ENCODE data around the gene TBC1D22A.

Gene TBC1D22A

DNA sequence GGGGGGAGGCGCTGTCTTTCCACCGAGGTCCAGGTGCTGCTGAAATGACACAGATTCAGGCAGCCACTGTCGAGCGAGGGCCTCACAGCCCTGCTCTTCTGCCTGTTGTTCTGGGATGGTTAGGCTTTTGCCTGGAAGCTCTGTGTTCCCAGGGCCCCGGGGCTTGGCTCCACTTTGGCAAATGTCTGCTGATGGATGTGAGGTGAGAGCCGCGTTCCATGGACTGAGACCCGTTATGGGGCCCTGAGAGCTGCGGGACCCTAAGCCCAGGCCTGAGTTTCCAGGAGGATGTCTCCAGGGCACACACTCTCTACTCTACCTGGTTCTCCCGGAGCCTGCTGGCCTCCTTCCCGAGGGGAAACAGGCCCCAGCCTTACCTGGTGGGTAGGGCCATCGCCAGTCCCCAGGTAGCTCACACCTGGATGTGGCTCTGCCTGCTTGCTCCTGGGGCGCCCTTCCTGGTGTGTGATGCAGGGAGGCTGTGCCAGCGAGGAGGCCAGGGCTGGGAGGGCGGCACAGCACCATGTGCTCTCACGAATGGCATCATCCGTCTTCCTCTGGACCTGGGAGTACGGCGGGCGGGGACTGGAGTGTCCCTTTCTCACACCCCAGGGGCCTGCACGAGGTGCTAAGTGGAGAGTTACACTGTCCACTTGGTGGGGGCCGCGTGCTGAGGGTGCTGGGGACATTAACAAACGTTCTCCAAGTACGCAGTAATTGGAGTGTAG is 435.5 kb downstream of the TBC1D22A start:
- no peak for DNase-seq

DNA sequence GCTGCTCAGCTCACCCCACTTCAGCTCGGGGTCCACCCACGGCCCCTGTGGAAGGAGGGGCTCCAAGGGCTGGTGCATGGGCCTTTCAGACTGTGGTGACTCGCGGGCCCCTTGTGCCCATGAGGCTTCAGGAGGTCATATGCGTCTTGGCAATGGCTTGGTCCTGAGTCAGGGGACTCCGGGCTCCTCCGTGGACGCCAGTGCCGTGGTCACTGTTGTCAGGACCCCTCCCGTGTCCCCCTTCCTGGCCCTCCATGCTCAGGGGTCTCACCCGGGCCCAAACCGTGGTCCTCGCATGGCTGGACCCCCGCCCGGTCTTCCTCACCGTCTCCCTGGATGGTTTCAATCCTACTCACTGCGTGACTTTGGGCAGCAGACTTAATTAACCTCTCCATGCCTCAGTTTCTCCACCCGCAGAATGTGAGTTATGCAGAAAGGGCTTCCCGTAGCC is 436.4 kb downstream of the TBC1D22A start:
- DNase-seq = no peak

DNA sequence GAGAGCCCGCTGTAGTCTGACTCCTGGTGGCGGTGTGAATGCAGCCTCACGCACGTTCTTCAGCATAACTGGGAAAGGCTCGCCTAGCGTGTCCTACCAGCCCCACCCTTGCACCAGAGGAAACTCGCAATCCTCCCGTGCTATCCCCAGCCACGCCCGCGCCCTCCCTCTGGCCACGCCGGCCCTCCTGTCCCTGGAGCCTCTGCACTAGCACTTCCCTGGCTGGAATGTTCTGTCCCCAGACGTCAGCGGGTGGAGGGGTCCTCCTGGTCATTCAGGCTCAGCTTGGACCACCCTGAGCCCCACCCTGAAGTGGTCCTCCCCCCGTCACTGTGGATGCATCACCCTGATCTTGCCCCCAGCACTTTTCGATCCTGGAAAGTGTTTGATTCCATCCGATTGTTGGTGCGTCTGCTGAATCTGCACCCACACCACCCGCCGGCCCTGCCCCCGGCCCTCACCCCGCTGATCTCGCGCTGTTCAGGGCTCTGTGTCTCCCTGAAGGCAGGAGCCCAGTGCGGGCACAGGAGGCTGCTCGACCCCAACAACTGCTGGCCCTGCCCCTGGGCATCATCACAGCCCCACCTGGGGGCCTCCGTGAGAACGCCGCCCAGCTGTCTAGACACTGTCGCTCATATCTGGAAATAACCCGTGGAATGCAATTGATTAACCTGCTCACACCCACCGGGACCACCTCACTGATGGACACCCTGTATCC is 437.0 kb downstream of the TBC1D22A start:
- DNase-seq = no peak

DNA sequence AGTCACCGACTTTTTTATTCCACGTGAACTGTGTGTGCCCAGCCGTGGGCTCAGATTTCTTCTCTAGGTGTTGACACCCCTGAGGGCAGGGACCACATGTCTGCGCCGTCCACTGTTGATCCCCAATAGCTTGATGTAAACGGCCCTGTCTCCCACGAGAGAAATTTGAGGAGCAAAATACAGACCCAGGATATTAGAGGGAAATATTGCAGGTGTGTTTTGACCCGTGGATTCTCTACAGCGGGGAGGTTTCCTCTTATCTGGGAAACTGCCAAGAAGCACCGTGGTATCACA is 437.5 kb downstream of the TBC1D22A start:
- DNase-seq = no peak

DNA sequence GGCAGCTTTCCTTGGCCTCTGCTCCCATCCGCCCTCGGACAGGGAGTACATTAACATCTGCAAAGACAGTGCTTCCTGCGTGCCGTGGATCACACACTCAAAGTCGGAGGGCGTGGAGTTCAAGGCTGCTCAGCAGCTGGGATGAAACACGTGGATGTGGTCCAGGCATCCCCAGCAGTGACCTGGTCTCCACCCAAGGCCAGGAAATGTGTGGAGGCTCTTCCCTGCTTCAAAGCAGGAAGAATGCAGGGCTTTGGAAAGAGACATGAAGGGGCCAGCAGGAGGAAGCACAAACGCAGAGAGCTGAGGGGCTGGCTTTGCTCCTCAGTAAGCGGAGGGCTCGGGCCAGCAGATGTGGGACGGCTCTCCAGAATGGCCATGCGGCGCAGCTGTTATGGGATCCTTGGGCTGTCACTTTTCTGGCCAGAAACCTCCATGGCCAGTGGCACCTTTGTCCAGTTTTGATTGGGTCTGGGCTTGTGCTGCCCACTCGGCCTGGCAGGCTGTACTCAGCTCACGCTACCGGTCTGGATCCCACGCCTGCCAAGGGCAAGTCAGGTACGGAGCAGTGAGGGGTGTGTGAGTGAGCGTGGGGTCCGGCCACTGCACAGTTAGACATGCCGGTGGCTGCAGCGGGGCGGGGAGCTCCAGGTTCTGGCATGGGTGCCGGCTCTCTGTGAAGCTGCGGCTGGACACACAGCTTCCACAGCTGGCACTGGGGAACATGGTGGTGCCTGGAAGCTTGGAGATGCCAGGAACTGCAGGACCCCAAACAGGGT is 438.0 kb downstream of the TBC1D22A start:
- DNase-seq = no peak

DNA sequence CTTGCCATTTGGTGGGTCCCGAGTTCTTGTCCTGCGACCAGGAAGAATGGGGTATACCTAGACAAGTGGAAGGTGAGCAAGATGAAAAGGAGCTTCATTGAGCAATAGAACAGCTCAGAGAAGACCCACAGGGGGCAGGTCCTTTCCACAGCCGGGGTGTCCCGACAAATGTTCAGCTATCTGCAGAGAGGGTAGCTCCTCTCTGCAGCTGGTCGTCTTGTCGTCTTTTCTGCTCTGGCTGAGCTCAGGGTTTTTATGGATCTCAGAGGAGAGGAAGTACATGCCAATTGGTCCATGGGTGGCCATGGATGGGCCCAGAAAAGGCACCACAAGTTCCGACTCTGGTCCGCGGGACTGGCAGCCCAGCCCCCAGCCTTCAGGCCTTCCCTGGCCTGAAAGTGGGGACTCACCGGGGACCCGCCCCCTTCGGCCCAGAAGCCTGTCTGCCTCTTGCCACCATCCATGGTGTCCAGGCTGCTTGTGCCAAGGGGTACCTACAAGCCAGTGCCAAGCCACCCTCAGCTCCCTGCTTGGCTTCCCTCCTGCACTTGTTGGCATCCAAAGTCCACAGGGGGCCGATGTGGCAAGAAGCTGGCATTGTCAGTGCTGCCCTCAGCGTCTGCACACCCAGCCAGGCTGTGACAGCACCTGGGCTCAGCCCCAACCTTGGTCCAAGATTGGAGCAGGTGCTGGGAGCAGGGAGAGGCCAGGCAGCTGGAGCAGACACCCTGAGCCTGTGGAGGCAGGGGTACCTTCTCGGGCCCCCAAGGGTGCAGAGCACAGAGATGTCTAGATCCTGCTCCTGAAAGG is 438.9 kb downstream of the TBC1D22A start:
- DNase-seq = no peak

DNA sequence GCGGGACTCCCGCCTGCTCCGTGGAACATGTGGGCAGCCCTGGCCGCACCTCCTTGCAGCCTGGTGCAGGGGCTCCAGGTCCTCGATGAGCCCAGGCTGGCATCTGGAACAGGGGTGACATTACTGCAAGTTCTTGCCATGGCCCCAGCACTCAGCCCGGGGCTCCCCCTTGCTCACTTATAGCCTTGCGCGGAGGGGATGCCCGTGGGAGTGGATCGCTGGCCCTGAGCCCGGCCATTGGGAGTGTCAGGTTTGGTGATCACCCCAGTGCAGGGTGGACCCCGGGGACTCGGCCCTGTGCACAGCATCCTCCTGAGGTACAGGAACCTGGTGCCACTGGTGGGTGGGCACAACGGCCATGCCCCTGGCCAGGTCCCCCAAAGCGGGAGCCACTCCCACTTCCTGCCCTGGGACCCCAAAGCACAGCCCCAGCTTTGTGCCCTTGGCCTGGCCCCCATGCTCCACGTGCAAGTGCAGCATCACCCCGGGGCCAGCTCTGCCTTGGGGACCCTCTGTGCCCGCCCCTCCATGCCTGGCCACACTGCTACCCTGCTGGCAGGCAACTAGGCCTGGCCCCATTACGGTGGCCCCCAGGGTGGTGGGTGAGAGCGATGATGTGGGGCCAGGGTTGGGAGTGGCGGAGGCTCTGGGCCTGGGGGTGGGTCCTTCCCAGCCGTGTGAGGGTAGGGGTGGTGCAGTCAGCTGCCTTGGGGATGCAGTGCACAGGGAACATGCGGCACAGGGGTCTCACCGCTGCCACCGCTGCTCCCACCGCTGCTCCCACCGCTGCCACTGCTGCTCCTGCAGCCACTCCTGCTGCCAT is 439.8 kb downstream of the TBC1D22A start:
- no peak for DNase-seq

DNA sequence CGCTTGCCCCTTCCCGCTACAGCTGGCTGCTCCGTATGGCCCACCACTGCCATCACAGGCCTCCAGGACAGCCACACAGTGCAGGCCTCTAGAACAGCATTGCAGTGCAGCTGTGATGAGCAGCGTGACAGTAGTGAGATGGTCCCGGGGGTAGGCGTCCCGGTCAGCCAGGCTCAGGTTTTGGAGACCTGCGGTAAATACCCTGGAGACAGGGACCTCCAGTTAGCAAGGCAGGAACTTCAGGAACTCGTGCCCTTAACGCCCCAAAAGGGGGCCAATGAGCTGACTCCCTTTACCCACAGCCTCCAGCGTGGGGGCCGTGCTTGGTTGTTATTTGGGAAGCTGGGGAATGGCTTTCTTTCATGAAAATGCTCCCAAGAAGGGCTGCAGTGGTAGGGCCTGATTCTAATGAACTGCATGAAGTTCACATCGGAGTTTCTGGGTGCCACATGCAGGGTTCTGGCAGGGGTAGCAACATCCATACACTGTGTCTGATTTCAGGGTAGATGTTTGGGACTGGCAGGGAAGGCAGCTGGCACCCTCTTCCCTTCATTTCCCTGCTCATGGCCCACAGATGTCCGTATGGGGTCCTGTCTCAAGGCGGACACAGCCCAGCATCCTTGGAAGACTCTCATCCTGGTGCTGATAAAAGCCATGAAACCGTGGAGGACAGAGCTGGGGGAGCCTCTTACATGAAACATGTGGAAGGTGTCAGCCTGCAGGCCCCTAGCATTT is 440.5 kb downstream of the TBC1D22A start:
- DNase-seq = no peak

DNA sequence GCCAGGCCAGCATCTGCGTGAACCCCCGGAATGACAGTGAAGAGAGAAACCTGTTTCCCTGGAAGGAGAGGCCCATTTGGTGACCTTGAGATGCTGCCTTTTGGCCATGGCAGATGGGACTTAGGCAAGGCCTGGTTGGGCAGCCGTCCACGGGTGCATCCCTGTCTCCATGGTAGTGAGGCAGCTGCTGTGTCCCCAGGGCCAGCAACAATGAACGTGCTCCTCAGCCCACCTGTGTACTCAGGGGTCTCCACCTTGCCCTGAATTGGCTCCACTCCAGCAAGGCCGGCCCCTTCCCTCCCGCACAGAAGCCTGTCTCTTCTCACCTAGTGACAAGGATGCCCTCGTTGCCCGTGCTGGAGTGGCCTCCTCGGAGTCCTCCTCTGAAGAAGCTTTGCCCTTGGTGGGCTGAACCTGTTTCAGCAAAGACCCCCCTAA is 441.1 kb downstream of the TBC1D22A start:
- no peak for DNase-seq

DNA sequence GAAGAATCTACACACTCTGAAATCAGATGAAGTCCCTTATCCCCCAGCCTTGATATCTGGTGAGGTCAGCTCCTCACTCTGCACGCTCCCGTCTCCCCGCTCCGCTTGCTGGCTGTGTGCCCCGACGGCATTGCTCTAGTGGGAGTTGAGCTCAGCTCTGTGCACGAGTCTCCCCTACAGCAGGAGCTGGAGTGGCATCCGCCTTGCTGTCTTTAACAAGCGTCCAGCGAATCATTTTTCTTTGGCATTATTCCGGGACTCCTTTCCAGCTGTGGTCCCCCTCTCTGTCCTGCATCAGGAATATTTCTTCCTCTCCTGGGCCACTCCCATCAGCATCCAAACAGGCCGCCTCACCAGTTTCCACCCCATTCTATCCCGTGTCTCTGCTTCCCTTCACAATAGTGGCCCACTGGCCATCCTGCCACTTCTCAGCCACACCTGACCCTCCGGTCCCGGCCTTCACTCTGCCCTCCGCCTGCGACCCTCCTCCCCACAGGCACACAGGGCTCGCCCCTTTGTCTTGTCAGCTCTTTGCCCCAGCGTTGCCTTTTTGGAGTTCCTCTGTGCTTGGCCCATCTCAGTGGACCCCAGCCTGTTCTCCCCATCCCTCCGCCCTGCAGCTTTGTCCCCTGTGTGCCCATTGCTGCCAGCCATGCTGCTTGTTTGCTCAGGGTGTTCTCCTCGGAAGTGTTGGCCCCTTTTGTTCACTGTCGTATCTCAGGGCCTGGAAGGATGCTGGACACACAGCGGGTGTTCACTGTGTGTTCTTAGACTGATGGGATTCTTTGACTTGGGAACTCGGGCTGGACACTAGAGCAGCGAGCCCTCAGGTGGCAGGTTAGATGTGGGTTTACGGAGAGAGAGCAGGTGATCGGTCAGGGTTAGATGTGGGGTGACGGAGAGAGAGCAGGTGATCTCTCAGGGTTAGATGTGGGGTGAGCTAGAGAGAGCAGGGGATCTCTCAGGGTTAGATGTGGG is 441.8 kb downstream of the TBC1D22A start:
- DNase-seq = no peak

DNA sequence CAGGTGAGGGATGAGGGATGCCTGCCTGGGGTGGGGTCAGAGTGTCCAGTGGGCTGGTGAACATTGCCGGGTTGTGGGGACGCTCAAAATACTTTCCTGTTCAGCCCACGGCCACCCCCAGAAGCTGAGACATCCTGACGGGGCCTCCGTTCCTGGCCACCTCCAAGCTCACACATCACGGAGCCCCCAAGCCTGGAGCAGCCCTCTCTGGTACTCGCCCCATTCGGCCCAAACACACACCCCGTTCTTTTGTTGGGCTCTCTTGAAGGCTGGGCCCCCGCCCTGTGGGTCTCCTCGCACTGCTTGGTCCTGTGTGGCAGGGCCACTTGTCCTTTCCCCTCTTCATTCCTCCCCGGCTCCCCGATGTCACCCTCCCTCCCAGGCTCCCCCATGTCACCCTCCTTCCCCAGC is 442.6 kb downstream of the TBC1D22A start:
- no peak for DNase-seq

DNA sequence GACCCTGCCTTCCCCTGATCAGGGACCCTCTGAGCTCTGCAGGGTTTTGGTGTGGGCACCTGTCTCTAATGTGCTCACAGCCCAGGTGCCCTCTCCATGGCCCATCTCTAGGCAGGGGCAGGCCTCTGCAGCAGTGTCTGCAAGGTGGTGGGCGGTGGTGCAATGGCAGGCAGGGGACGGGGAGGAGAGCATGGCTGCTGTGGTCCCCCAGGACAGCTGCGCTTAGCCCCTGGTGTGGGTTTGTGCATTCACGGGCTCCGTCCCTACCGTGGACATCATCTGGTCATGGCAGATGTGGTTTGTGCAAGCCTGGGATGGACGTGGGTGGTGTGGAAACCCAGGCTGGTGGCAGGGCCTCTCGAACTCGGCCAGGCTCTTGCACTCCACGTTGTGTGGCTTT is 443.1 kb downstream of the TBC1D22A start:
- DNase-seq = no peak

DNA sequence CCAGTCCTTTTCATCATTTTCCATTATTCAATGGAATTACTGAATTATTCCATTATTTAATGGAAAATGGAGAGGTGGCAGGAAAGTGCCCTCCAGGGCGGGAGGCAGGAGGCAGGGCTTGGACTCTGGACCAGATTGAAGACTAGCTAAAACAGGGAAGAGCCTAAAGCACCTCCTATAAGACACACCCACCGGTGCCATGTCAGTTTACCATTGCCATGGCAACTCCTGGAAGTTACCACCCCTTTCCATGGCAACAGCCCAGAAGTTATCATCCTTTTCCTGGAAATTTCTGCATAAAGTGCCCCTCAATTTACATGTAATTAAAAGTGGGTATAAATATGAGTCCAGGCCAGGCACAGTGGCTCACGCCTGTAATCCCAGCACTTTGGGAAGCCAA is 443.7 kb downstream of the TBC1D22A start:
- DNase-seq = no peak

DNA sequence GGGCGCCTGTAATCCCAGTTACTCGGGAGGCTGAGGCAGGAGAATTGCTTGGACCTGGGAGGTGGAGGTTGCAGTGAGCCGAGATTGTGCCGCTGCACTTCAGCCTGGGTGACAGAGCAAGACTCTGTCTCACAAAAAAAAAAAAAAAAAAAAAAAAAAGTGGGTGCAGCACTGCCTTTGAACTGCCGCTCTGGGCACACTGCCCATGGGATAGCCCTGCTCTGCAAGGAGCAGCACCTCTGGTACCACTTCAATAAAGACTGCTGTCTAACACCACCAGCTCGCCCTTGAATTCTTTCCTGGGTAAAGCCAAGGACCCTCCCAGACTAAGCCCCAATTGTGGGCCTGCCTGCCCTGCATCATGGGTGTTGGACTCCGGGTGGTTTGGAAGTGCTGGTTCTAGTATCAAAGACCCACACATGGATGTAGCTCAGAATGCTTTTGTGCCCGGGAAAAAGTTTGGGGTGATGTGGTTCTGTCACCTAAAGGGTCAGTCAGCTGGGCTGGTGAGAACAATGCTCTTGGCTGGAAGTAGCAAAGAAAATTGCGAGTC is 444.3 kb downstream of the TBC1D22A start:
- no peak for DNase-seq

DNA sequence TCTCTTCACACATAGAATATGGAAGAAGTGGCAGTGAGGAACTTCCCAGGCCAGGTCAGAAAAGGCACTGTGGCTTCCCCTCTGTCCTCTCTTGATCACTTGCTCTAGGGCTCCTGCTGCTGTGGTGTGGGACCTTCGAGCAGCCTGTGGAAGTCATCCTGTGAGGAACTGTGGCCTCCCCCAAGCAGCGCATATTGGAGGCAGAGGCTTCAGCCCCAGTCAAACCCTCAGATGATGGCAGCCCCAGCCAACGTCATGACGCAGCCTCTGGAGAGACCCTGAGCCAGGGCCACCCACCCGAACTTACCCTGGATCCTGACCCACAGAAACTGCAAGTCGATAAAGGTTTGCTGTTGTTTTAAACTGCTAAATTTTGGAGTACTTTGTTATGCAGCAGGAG is 444.9 kb downstream of the TBC1D22A start:
- DNase-seq = no peak

DNA sequence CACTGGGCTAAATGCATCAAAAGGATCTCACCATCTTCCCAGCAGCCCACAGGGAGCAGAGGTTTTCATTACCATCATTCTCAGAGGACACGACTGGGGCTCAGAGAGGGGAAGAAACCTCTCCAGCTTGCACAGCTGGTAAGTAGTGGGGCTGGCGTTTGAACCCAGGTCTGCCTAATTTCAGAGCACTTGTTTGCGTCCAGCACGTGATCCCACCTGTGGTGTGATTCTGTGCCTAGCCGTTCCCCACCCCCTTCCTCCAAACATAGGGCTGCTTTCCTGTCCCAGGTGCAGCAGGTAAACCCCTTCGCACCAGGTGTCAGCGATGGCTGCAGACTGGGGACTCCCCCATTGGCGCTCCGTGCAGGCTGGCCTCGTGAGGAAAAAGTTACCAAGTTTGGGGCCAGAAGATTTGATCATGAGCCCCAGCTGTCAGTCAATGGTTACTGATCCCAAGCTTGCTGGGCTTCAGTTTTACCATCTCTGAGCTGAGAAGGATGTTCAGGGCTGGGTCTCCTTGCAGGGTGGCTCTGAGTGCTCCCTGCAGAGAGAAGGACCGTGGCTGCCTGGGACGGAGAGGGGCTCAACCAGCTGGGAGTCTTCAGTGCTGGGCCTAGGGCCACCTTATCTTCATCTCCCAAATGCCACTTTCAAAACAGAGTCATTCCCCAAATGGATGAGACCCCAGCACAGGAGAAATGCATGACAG is 445.6 kb downstream of the TBC1D22A start:
- DNase-seq = no peak

DNA sequence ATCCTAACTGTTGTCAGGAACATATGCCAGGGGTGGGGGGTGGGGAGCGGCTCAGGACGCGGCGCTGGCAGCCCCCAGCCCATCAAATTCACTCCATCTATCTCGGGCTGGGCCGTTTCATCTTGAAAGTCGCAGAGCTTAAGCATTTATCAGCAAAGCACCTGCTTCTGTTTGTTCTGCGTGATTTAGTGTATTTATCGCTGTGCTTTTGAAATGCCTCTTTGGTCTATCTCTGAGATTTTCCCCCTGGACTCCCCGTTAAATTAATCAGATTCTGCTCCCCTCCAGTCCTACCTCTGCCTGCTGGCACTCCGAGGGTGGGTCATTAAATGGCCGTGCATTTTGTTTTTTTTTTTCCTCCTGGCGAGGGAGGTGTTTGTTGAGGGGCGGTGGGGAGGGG is 446.2 kb downstream of the TBC1D22A start:
- DNase-seq = no peak

DNA sequence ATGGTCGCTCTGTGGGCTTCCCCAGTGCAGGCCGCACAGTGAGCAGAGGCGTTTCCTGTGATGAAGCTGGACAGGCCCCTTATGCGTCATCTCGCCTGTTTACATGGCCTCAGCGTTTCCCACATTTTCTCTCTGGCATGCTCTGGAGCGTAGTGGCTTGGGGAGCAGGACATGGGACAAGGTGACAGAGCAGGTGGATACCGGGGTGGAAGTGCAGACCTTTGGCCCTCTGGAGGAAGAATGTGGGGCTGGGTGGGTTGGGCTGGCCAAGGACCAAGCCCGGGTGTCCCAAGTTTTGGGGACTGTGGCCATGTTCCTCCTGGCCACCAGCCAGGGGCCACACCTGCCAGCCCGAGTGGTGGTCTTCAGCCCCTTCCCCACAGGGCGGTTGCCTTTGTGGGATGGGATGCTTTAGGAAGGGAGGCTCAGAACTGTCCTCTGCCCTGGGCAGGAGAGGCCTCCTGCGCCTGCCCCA is 446.6 kb downstream of the TBC1D22A start:
- DNase-seq = no peak

DNA sequence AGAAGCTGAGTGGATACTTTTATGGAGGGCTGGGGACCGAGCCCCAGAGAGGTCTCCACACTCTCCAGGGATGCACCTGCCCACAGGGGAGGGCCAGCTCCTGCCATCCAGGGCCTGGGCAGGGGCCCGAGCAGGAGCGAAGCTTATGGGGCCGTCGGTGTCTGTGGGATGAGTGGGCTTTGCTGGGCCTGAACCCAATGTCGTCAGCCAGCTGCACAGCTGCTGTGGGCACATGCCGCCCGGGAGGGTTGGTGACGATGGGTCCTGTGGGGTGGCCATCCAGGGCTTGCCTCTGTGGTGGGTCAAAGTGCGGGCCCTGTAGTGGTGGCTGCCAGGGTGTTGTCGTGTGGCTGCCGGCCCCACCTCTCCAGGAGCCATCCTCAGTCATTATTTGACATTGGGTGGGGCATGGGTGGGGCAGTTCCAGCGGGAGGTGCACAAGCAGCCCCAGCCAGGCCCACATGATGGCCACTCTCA is 447.1 kb downstream of the TBC1D22A start:
- no peak for DNase-seq

Data from activated CD4-positive, alpha-beta T cell treated with anti-CD3 and anti-CD28 coated beads, Interleukin-10, Interleukin-2, amounts not matched to agents 100 ng/mL and 50 ng/mL, durations not matched to agents 16 hours and 8 hours (primary cell).